ENCODE measurements around the gene EPHB3. TPM values are rescaled to one million over a fixed set of nuclear protein-coding genes. Genes with fewer than 3 reads are reported as not detected.
A peak's percentile ranks its signal among the peaks of the same experiment; 100 is the strongest.

EPHB3 gene
- polyA plus RNA-seq, 1 of the 3 experiments (the other 2 are of a cell fraction) = 4.2 TPM

GRCh38 chr3:184539801-184540435 lies 21.7 kb upstream of the EPHB3 start (continued):
- TF ChIP-seq FOXJ3 (CRISPR knock-in tag; IDR thresholded peaks at IDR 0.05) (no peak), TCF12 (IDR thresholded peaks at IDR 0.05) (no peak), CTCF (IDR thresholded peaks at IDR 0.05) (no peak), GABPA (IDR thresholded peaks at IDR 0.05; ENCODE audit: low read depth) (no peak), SMC3 (IDR thresholded peaks at IDR 0.05; ENCODE audit: low read depth, low read length) (no peak)

- DNase-seq = no peak
- POLR2A ChIA-PET = no interaction called here
- Histone ChIP-seq H3K27ac (ENCODE audit: low read depth in 2 of 2, low read length in 1 of 2) (no peak overlapping the region), H3K9me2 (no peaks in the 10 kb centered on the region), H3F3A (replicated peaks; ENCODE audit: insufficient read depth) (peaks cover 6% of the 10 kb centered on the region), H4K20me1 (ENCODE audit: insufficient read depth) (no peaks in the 10 kb centered on the region), H3K36me3 (replicated peaks in 1 of 2; ENCODE audit: control insufficient read depth in 1 of 2, insufficient read depth in 2 of 2, low read length in 1 of 2) (no peaks in the 10 kb centered on the region), H3K4me1 (ENCODE audit: control insufficient read depth in 1 of 2, insufficient read depth in 2 of 2, low read depth in 1 of 2, low read length in 1 of 2) (peaks cover 0 to 4% of the 10 kb centered on the region in 2 experiments; a peak in 1 of 4 replicates), H3K9me3 (no peaks in the 10 kb centered on the region), H3K4me3 (ENCODE audit: low read depth in 2 of 2, low read length in 1 of 2) (peak overlapping the region in 1 of 2 experiments; percentile 33; a peak in 1 of 4 replicates), H3K27me3 (ENCODE audit: insufficient read depth) (peaks cover 53% of the 10 kb centered on the region), H3K9ac (no peak overlapping the region), H2AFZ (ENCODE audit: low read depth) (no peak overlapping the region), H3K4me2 (no peak overlapping the region), H3K79me2 (ENCODE audit: insufficient read depth) (no peaks in the 10 kb centered on the region)
- 65% methylated on average over 14 of the region's 14 CpGs for WGBS (ENCODE audit: low lambda C conversion rate)
- CTCF ChIA-PET = interaction anchor here (0.6 to 11.7 kb wide), 24 partner anchors 9 to 241 kb away, joined by 3 to 165 read pairs (median 4); no protein-coding TSS in a partner anchor
- TF ChIP-seq, protein P1, sequence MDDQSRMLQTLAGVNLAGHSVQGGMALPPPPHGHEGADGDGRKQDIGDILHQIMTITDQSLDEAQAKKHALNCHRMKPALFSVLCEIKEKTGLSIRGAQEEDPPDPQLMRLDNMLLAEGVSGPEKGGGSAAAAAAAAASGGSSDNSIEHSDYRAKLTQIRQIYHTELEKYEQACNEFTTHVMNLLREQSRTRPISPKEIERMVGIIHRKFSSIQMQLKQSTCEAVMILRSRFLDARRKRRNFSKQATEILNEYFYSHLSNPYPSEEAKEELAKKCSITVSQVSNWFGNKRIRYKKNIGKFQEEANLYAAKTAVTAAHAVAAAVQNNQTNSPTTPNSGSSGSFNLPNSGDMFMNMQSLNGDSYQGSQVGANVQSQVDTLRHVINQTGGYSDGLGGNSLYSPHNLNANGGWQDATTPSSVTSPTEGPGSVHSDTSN (IDR thresholded peaks at IDR 0.05) = no peak
- TF ChIP-seq, protein P2, sequence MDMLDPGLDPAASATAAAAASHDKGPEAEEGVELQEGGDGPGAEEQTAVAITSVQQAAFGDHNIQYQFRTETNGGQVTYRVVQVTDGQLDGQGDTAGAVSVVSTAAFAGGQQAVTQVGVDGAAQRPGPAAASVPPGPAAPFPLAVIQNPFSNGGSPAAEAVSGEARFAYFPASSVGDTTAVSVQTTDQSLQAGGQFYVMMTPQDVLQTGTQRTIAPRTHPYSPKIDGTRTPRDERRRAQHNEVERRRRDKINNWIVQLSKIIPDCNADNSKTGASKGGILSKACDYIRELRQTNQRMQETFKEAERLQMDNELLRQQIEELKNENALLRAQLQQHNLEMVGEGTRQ (IDR thresholded peaks at IDR 0.05; ENCODE audit: borderline replicate concordance, low read depth, low read length) = no peak
- TF ChIP-seq SMC3 (IDR thresholded peaks at IDR 0.05; ENCODE audit: low read depth, low read length) (peak; percentile 28; the same call in 1 of the 2 replicates), FOXM1 (IDR thresholded peaks at IDR 0.05; ENCODE audit: low read depth) (no peak), RAD21 (IDR thresholded peaks at IDR 0.05; ENCODE audit: low read length) (peak; percentile 40), TEAD4 (IDR thresholded peaks at IDR 0.05; ENCODE audit: borderline replicate concordance, insufficient read depth) (no peak), CTCF (IDR thresholded peaks at IDR 0.05) (peak; percentile 61)
Observed at GRCh38 chr3:184540777-184541681, 20.6 kb upstream of the EPHB3 start.

All from SK-N-SH (cell line).